SK-N-MC (cell line): Measurements from ENCODE around the gene HECA.
"Not testable (repeated sequence)": the region's sequence is repeated elsewhere in the genome, so short reads cannot be mapped to it uniquely, and the experiment has no call there.

Experiments used
- DNase-seq: peaks from one replicate; pipeline ENCODE4 v3.0.0-alpha.2; 2011; ENCODE audit warnings: low read depth, low spot score
- H3K27ac ChIP-seq: fragments of 200-600 bp; sonication (generic); 2 replicates; pipeline ENCODE4 v1.5.1; 2016; ENCODE audit warnings: mixed run types
- H3K36me3 ChIP-seq: fragments of 200-600 bp; sonication (generic); 2 replicates; pipeline ENCODE4 v1.6.1; 2017; ENCODE audit warnings: antibody characterized with exemption, low read length, mixed read lengths; ENCODE audit not compliant: insufficient read depth
- H3K4me3 ChIP-seq: fragments of 200-600 bp; sonication (generic); 2 replicates; pipeline ENCODE4 v1.5.1; 2016
- H3K9ac ChIP-seq: fragments of 200-600 bp; sonication (generic); 2 replicates; pipeline ENCODE4 v1.8.0; 2017; ENCODE audit warnings: mixed run types, mixed read lengths; ENCODE audit not compliant: insufficient read length
- H3K9me3 ChIP-seq: fragments of 200-600 bp; sonication (generic); 2 replicates; pipeline ENCODE4 v1.6.1; 2017; ENCODE audit warnings: low read depth, mild to moderate bottlenecking, antibody characterized with exemption, low read length, moderate library complexity, mixed read lengths
- EZH2 ChIP-seq: fragments of 200-600 bp; sonication (generic); IDR thresholded peaks from one replicate; pipeline ENCODE4 v1.6.1; 2017; ENCODE audit warnings: antibody characterized with exemption
- FOXP2 ChIP-seq: optimal IDR thresholded peaks from 2 replicates; pipeline ENCODE3; 2011; ENCODE audit warnings: mild to moderate bottlenecking, moderate library complexity; ENCODE audit not compliant: insufficient read depth; ENCODE audit errors: extremely low read length, control extremely low read depth
- POLR2AphosphoS5 ChIP-seq: IDR thresholded peaks from 2 replicates; pipeline ENCODE4 v1.6.1; 2012; ENCODE audit warnings: mild to moderate bottlenecking, low read depth, low read length, borderline replicate concordance

Gene HECA

DNA sequence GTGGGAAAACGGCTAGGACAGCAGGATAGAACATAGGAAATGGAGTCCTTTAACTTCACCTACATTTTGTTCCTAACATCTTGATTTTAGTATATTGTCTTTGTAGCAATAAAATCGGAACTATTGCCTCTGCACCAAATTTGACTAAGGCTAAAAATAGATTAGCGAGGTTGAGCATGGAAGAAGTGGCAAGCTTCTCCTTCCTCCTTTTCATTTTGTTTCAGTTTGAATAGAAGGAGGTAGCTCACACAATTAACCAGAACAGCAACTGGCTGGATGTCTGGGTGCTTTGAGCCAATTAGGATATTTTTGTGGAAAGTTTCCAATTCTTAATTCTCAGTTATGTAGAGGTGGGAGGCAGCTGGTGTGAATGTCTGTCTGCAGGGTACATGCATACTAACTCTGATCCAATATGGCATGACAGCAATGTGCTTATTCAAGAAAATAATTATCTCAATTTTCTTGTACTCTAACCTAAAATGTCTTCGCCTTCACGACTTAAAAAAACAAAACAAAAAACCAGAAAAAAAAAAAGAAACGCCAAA lies 3.1 kb upstream of the HECA start:
- Histone ChIP-seq H3K4me3 (no peak overlapping the region), H3K27ac (no peak overlapping the region), H3K9ac (no peak overlapping the region), H3K9me3 (no peaks in the 10 kb centered on the region), H3K36me3 (no peaks in the 10 kb centered on the region)
- DNase-seq: no peak
- TF ChIP-seq EZH2: no peak
- no peak for TF ChIP-seq POLR2AphosphoS5
- TF ChIP-seq FOXP2: no peak

GRCh38 chr6:139133262-139134063 lies 1.4 kb upstream of the HECA start:
- H3K9ac ChIP-seq: peak overlapping the region; percentile 35
- peaks cover 7% of the 10 kb centered on the region for H3K36me3 ChIP-seq
- no peak for DNase-seq
- H3K9me3 ChIP-seq: no peaks in the 10 kb centered on the region
- TF ChIP-seq EZH2 (no peak), FOXP2 (no peak), POLR2AphosphoS5 (no peak)
- H3K27ac ChIP-seq: peak overlapping the region; percentile 95
- H3K4me3 ChIP-seq: peak overlapping the region; percentile 72

DNA sequence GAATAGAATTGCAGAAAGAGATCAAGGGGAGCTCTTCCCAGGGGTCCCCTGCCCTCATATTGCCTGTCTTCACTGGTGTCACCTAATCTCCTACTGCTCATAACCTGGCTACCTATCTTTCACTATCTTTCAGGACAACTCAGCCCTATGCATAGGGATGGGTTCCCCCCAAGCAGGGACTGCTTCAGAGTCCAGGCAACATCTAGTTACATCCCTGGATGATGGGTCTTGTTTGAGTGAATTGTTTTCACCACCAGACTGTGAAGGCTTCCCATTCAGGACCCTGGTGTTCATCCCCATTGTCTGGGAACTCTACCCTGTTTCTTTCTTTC lies 850 bp upstream of the HECA start:
- DNase-seq: no peak
- Histone ChIP-seq H3K36me3 (peaks cover 12% of the 10 kb centered on the region), H3K27ac (peak overlapping the region; percentile 95), H3K4me3 (peak overlapping the region; percentile 72), H3K9ac (peak overlapping the region; percentile 35), H3K9me3 (no peaks in the 10 kb centered on the region)
- TF ChIP-seq POLR2AphosphoS5 (no peak), EZH2 (no peak), FOXP2 (no peak)

GRCh38 chr6:139135578-139136545 lies 982 bp downstream of the HECA start:
- peak overlapping the region; percentile 90 for H3K4me3 ChIP-seq
- H3K9ac ChIP-seq: peak overlapping the region; percentile 94
- peak overlapping the region; percentile 84 for H3K27ac ChIP-seq
- DNase-seq: no peak
- H3K9me3 ChIP-seq: no peaks in the 10 kb centered on the region
- TF ChIP-seq EZH2 (no peak), FOXP2 (no peak), POLR2AphosphoS5 (no peak; the same call in 1 of the 2 replicates)
- peaks cover 23% of the 10 kb centered on the region for H3K36me3 ChIP-seq

DNA sequence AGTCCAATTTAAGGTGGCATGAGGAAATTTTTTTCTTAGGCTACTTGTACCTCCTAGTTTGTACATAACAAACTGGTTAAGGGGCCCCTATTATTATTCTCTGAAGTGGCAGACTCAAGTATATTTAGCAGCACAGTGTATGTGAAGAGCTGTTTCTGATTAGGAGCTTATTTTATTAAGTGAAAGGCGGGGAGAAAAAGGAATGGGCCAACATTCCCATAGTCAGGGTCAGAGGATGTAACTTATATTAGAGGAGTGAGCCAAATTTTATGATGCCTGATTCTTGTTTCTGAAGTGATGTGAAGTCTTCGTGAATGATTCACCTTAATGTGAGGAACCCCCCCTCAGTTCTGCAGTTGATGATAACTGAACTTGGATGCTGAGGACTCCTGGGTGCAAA lies 2.8 kb downstream of the HECA start:
- H3K9ac ChIP-seq: no peak overlapping the region
- H3K4me3 ChIP-seq: peak overlapping the region; percentile 90
- TF ChIP-seq POLR2AphosphoS5 (no peak), EZH2 (no peak)
- peaks cover 30% of the 10 kb centered on the region for H3K36me3 ChIP-seq
- peak overlapping the region; percentile 8; the same call in 1 of the 2 replicates for H3K27ac ChIP-seq
- DNase-seq: no peak
- no peaks in the 10 kb centered on the region for H3K9me3 ChIP-seq

- not testable (repeated sequence) for H3K9me3 ChIP-seq, H3K4me3 ChIP-seq, H3K9ac ChIP-seq, H3K27ac ChIP-seq, DNase-seq
- peaks cover 39% of the 10 kb centered on the region for H3K36me3 ChIP-seq
Observed at GRCh38 chr6:139140854-139141253, 6.0 kb downstream of the HECA start.

- no peak for DNase-seq
- H3K27ac ChIP-seq: no peak overlapping the region
- no peak overlapping the region for H3K9ac ChIP-seq
- peaks cover 39% of the 10 kb centered on the region for H3K36me3 ChIP-seq
- no peak for TF ChIP-seq FOXP2
- no peak for TF ChIP-seq POLR2AphosphoS5
- TF ChIP-seq EZH2: no peak
- no peaks in the 10 kb centered on the region for H3K9me3 ChIP-seq
- no peak overlapping the region for H3K4me3 ChIP-seq
Observed at GRCh38 chr6:139142262-139142661, 7.4 kb downstream of the HECA start.

DNA sequence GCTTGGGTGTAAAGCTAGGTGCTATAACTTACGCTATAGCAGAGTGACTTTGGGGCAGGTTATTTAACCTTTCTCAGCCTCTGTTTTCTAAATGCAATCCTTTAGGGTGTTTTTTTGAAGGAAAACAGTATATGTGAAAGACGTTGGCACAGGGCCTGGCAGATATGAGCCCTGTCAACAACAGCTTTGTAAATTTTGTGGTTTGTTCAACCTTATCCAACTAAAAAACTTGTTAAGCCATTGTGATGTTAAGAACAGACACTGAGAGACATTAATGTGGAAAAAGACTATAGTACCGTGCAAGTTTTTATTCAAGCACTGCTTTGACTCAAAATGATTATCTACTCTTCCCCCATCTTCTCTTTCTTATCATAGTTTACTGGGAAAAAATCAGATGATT lies 8.2 kb downstream of the HECA start:
- Histone ChIP-seq H3K4me3 (no peak overlapping the region), H3K9me3 (no peaks in the 10 kb centered on the region), H3K27ac (no peak overlapping the region), H3K36me3 (peaks cover 35% of the 10 kb centered on the region), H3K9ac (no peak overlapping the region)
- no peak for DNase-seq
- TF ChIP-seq EZH2: no peak
- TF ChIP-seq POLR2AphosphoS5: no peak
- TF ChIP-seq FOXP2: no peak
